Transverse colon (tissue), 4 donors: ENCODE results near the gene UBE2V1.

ENCODE experiments used
- EP300 ChIP-seq: sonication (generic); formaldehyde crosslinking; IDR thresholded peaks from one replicate; pipeline ENCODE4 v1.6.1; 2017; ENCODE audit warnings: antibody characterized with exemption, low read depth
- POLR2A ChIP-seq: fragments of 450-650 bp; IDR thresholded peaks from one replicate; pipeline ENCODE4 v1.6.1; 2016; ENCODE audit warnings: antibody characterized with exemption, mild to moderate bottlenecking, moderate library complexity
- POLR2AphosphoS5 ChIP-seq, 3 donors: sonication (generic); formaldehyde crosslinking; IDR thresholded peaks; one replicate each; pipeline ENCODE4 v1.6.1; 2016; ENCODE audit warnings: antibody characterized with exemption in 3 of 3
- TF ChIP-seq, protein P1 (sequence below), 5 experiments: fragments of 200-600 bp in 3 of 5; fragments of 450-650 bp in 2 of 5; sonication (generic) in 3 of 5; IDR thresholded peaks; 1 replicate in 2 of 5; 2 replicates in 3 of 5; pipeline ENCODE4 v1.5.1; 2016 to 2017; ENCODE audit warnings: antibody characterized with exemption in 5 of 5, inconsistent platforms in 3 of 5, mild to moderate bottlenecking in 2 of 5, moderate library complexity in 1 of 5

DNA sequence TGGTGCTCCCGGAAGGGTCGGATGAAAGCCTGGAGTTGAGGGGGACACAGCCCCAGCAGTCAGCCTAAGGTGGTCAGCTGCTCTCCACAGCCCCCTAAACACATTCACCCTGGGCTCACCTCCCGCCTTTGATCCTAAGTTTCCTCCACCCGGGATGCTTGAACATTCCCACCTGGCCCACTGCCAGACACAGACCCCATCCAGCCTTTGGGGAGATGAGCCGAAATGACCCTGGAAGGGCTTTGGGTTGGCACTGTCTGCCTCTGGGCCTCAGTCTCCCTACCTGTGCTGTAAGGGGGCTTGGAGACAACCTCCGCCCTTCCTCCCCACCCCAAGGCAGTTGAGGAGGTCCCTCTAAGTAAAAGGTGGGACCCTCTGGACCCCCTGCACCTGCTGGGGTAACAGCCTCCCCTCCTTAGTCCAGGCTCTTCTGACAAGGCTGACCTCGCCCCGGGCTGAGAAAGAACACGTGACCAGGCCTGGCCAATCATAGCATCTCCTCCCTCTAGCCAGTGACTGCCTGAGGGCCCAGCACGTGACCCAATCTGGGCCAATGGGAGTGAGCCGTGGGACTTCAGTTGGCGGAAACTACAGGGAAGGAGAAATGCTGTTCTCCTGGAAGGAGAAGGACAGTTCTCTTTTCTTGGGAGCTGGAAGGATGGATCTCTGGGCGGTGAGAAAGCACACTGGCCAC lies 16.9 kb upstream of the UBE2V1 start:
- TF ChIP-seq, protein P1, sequence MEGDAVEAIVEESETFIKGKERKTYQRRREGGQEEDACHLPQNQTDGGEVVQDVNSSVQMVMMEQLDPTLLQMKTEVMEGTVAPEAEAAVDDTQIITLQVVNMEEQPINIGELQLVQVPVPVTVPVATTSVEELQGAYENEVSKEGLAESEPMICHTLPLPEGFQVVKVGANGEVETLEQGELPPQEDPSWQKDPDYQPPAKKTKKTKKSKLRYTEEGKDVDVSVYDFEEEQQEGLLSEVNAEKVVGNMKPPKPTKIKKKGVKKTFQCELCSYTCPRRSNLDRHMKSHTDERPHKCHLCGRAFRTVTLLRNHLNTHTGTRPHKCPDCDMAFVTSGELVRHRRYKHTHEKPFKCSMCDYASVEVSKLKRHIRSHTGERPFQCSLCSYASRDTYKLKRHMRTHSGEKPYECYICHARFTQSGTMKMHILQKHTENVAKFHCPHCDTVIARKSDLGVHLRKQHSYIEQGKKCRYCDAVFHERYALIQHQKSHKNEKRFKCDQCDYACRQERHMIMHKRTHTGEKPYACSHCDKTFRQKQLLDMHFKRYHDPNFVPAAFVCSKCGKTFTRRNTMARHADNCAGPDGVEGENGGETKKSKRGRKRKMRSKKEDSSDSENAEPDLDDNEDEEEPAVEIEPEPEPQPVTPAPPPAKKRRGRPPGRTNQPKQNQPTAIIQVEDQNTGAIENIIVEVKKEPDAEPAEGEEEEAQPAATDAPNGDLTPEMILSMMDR (IDR thresholded peaks at IDR 0.05) = no peak
- TF ChIP-seq POLR2A (no peak), POLR2AphosphoS5 (IDR thresholded peaks at IDR 0.05) (no peak), EP300 (no peak)
